ENCODE measurements around the gene TST. TPM values are rescaled to one million over a fixed set of nuclear protein-coding genes. Genes with fewer than 3 reads are reported as not detected.

Gene TST
- total and polyA plus RNA-seq, 2 donors = 13.8 to 17.1 TPM

GRCh38 chr22:37062702-37063381, 43.6 kb upstream of the TST start:
- Histone ChIP-seq H3K4me3 (ENCODE audit: low read length in 2 of 2) (no peak overlapping the region), H3K36me3 (ENCODE audit: control insufficient read depth in 2 of 2, insufficient read depth in 2 of 2, low read length in 1 of 2) (peaks cover 3 to 15% of the 10 kb centered on the region in 2 donors), H3K9me3 (ENCODE audit: control insufficient read depth in 2 of 2, insufficient read depth in 1 of 2, low read length in 1 of 2) (no peaks in the 10 kb centered on the region), H3K27ac (ENCODE audit: low read depth in 1 of 2, low read length in 1 of 2) (no peak overlapping the region), H3K27me3 (ENCODE audit: control insufficient read depth in 2 of 2, insufficient read depth in 1 of 2, low read length in 1 of 2) (peaks cover 0 to 5% of the 10 kb centered on the region in 2 donors), H3K4me1 (ENCODE audit: control insufficient read depth in 2 of 2, insufficient read depth in 2 of 2, low read length in 2 of 2) (peaks cover 4 to 23% of the 10 kb centered on the region in 2 donors)
- DNase-seq (ENCODE audit: low read depth in 6 of 9, low spot score in 9 of 9) = no peak
- WGBS = 92% methylated on average over 15 of the region's 15 CpGs

- peaks cover 0 to 19% of the 10 kb centered on the region in 2 donors for H3K4me1 ChIP-seq (ENCODE audit: control insufficient read depth in 2 of 2, insufficient read depth in 2 of 2, low read length in 2 of 2)
- H3K4me3 ChIP-seq (ENCODE audit: low read length in 2 of 2) = no peak overlapping the region
- no peak for DNase-seq (ENCODE audit: low read depth in 6 of 9, low spot score in 9 of 9)
- peaks cover 0 to under 1% of the 10 kb centered on the region in 2 donors for H3K27me3 ChIP-seq (ENCODE audit: control insufficient read depth in 2 of 2, insufficient read depth in 1 of 2, low read length in 1 of 2)
- no peak overlapping the region for H3K27ac ChIP-seq (ENCODE audit: low read depth in 1 of 2, low read length in 1 of 2)
- peaks cover 7 to 19% of the 10 kb centered on the region in 2 donors for H3K36me3 ChIP-seq (ENCODE audit: control insufficient read depth in 2 of 2, insufficient read depth in 2 of 2, low read length in 1 of 2)
- 78% methylated on average over 7 of the region's 7 CpGs for WGBS
- no peaks in the 10 kb centered on the region for H3K9me3 ChIP-seq (ENCODE audit: control insufficient read depth in 2 of 2, insufficient read depth in 1 of 2, low read length in 1 of 2)
Observed at GRCh38 chr22:37062376-37062675, 43.1 kb upstream of the TST start.

- Histone ChIP-seq H3K4me3 (ENCODE audit: low read length in 2 of 2) (no peak overlapping the region), H3K27ac (ENCODE audit: low read depth in 1 of 2, low read length in 1 of 2) (no peak overlapping the region), H3K27me3 (ENCODE audit: control insufficient read depth in 2 of 2, insufficient read depth in 1 of 2, low read length in 1 of 2) (no peaks in the 10 kb centered on the region), H3K9me3 (ENCODE audit: control insufficient read depth in 2 of 2, insufficient read depth in 1 of 2, low read length in 1 of 2) (no peaks in the 10 kb centered on the region), H3K4me1 (ENCODE audit: control insufficient read depth in 2 of 2, insufficient read depth in 2 of 2, low read length in 2 of 2) (peaks cover 0 to 16% of the 10 kb centered on the region in 2 donors), H3K36me3 (ENCODE audit: control insufficient read depth in 2 of 2, insufficient read depth in 2 of 2, low read length in 1 of 2) (peaks cover 8 to 23% of the 10 kb centered on the region in 2 donors)
- WGBS = 96% methylated on average over 10 of the region's 10 CpGs
- no peak for DNase-seq (ENCODE audit: low read depth in 6 of 9, low spot score in 9 of 9)
Observed at GRCh38 chr22:37061611-37062375, 42.5 kb upstream of the TST start.

- Histone ChIP-seq H3K4me3 (ENCODE audit: low read length in 2 of 2) (no peak overlapping the region), H3K36me3 (ENCODE audit: control insufficient read depth in 2 of 2, insufficient read depth in 2 of 2, low read length in 1 of 2) (peaks cover 8 to 30% of the 10 kb centered on the region in 2 donors), H3K27ac (ENCODE audit: low read depth in 1 of 2, low read length in 1 of 2) (no peak overlapping the region), H3K4me1 (ENCODE audit: control insufficient read depth in 2 of 2, insufficient read depth in 2 of 2, low read length in 2 of 2) (peaks cover 0 to 12% of the 10 kb centered on the region in 2 donors), H3K27me3 (ENCODE audit: control insufficient read depth in 2 of 2, insufficient read depth in 1 of 2, low read length in 1 of 2) (no peaks in the 10 kb centered on the region), H3K9me3 (ENCODE audit: control insufficient read depth in 2 of 2, insufficient read depth in 1 of 2, low read length in 1 of 2) (peaks cover 0 to 2% of the 10 kb centered on the region in 2 donors)
- WGBS = 90% methylated on average over 28 of the region's 28 CpGs
- no peak for DNase-seq (ENCODE audit: low read depth in 6 of 9, low spot score in 9 of 9)
Observed at GRCh38 chr22:37060801-37061610, 41.8 kb upstream of the TST start.

GRCh38 chr22:37059876-37060449, 40.7 kb upstream of the TST start:
- Histone ChIP-seq H3K4me1 (ENCODE audit: control insufficient read depth in 2 of 2, insufficient read depth in 2 of 2, low read length in 2 of 2) (peaks cover 0 to 12% of the 10 kb centered on the region in 2 donors), H3K4me3 (ENCODE audit: low read length in 2 of 2) (no peak overlapping the region), H3K36me3 (ENCODE audit: control insufficient read depth in 2 of 2, insufficient read depth in 2 of 2, low read length in 1 of 2) (peaks cover 8 to 30% of the 10 kb centered on the region in 2 donors), H3K27me3 (ENCODE audit: control insufficient read depth in 2 of 2, insufficient read depth in 1 of 2, low read length in 1 of 2) (no peaks in the 10 kb centered on the region), H3K9me3 (ENCODE audit: control insufficient read depth in 2 of 2, insufficient read depth in 1 of 2, low read length in 1 of 2) (peaks cover 0 to 2% of the 10 kb centered on the region in 2 donors), H3K27ac (ENCODE audit: low read depth in 1 of 2, low read length in 1 of 2) (no peak overlapping the region)
- no peak for DNase-seq (ENCODE audit: low read depth in 6 of 9, low spot score in 9 of 9)
- 83% methylated on average over 9 of the region's 9 CpGs for WGBS

- Histone ChIP-seq H3K4me3 (ENCODE audit: low read length in 2 of 2) (no peak overlapping the region), H3K27ac (ENCODE audit: low read depth in 1 of 2, low read length in 1 of 2) (no peak overlapping the region), H3K27me3 (ENCODE audit: control insufficient read depth in 2 of 2, insufficient read depth in 1 of 2, low read length in 1 of 2) (no peaks in the 10 kb centered on the region), H3K4me1 (ENCODE audit: control insufficient read depth in 2 of 2, insufficient read depth in 2 of 2, low read length in 2 of 2) (peaks cover 0 to 19% of the 10 kb centered on the region in 2 donors), H3K36me3 (ENCODE audit: control insufficient read depth in 2 of 2, insufficient read depth in 2 of 2, low read length in 1 of 2) (peaks cover 8 to 30% of the 10 kb centered on the region in 2 donors), H3K9me3 (ENCODE audit: control insufficient read depth in 2 of 2, insufficient read depth in 1 of 2, low read length in 1 of 2) (peaks cover 0 to 2% of the 10 kb centered on the region in 2 donors)
- no peak for DNase-seq (ENCODE audit: low read depth in 6 of 9, low spot score in 9 of 9)
- WGBS = 97% methylated on average over 28 of the region's 28 CpGs
Observed at GRCh38 chr22:37058917-37059701, 39.9 kb upstream of the TST start.

GRCh38 chr22:37057796-37058510, 38.7 kb upstream of the TST start:
- H3K9me3 ChIP-seq (ENCODE audit: control insufficient read depth in 2 of 2, insufficient read depth in 1 of 2, low read length in 1 of 2) = peaks cover 0 to 2% of the 10 kb centered on the region in 2 donors
- no peak overlapping the region for H3K27ac ChIP-seq (ENCODE audit: low read depth in 1 of 2, low read length in 1 of 2)
- DNase-seq (ENCODE audit: low read depth in 6 of 9, low spot score in 9 of 9) = no peak
- H3K4me3 ChIP-seq (ENCODE audit: low read length in 2 of 2) = no peak overlapping the region
- H3K36me3 ChIP-seq (ENCODE audit: control insufficient read depth in 2 of 2, insufficient read depth in 2 of 2, low read length in 1 of 2) = peaks cover 8 to 30% of the 10 kb centered on the region in 2 donors
- WGBS = 93% methylated on average over 12 of the region's 12 CpGs
- peaks cover 0 to 30% of the 10 kb centered on the region in 2 donors for H3K4me1 ChIP-seq (ENCODE audit: control insufficient read depth in 2 of 2, insufficient read depth in 2 of 2, low read length in 2 of 2)
- no peaks in the 10 kb centered on the region for H3K27me3 ChIP-seq (ENCODE audit: control insufficient read depth in 2 of 2, insufficient read depth in 1 of 2, low read length in 1 of 2)

GRCh38 chr22:37057226-37057625, 38.0 kb upstream of the TST start:
- Histone ChIP-seq H3K27ac (ENCODE audit: low read depth in 1 of 2, low read length in 1 of 2) (no peak overlapping the region), H3K4me3 (ENCODE audit: low read length in 2 of 2) (no peak overlapping the region), H3K27me3 (ENCODE audit: control insufficient read depth in 2 of 2, insufficient read depth in 1 of 2, low read length in 1 of 2) (no peaks in the 10 kb centered on the region), H3K36me3 (ENCODE audit: control insufficient read depth in 2 of 2, insufficient read depth in 2 of 2, low read length in 1 of 2) (peaks cover 8 to 27% of the 10 kb centered on the region in 2 donors), H3K4me1 (ENCODE audit: control insufficient read depth in 2 of 2, insufficient read depth in 2 of 2, low read length in 2 of 2) (peaks cover 1 to 38% of the 10 kb centered on the region in 2 donors), H3K9me3 (ENCODE audit: control insufficient read depth in 2 of 2, insufficient read depth in 1 of 2, low read length in 1 of 2) (peaks cover 0 to 2% of the 10 kb centered on the region in 2 donors)
- no peak for DNase-seq (ENCODE audit: low read depth in 6 of 9, low spot score in 9 of 9)
- WGBS = 86% methylated on average over 9 of the region's 9 CpGs
